HL-60 (cell line): Measurements from ENCODE around the gene OR4N5.

Experiments
- DNase-seq, 2 experiments: peaks; one replicate each; pipeline ENCODE4 v3.0.0-alpha.2; 2010 to 2020; ENCODE audit warnings: low read depth in 1 of 2, low spot score in 1 of 2
- H3K27ac ChIP-seq: fragments of 250-450 bp; sonication (Bioruptor Pico); replicated peaks from 2 replicates; pipeline ENCODE4 v1.5.1; 2020; ENCODE audit warnings: mild to moderate bottlenecking, moderate library complexity
- H3K27me3 ChIP-seq: fragments of 250-450 bp; sonication (Bioruptor Pico); 2 replicates; pipeline ENCODE4 v1.5.1; 2021; ENCODE audit warnings: mild to moderate bottlenecking, moderate library complexity; ENCODE audit not compliant: insufficient read depth, poor library complexity, severe bottlenecking
- H3K4me3 ChIP-seq: replicated peaks from 2 replicates; pipeline ENCODE4 v1.5.1; 2011; ENCODE audit warnings: mild to moderate bottlenecking, control low read depth, low read length; ENCODE audit not compliant: insufficient read depth
- GABPA ChIP-seq: IDR thresholded peaks from 2 replicates; pipeline ENCODE4 v1.6.1; 2012; ENCODE audit warnings: low read depth
- POLR2AphosphoS5 ChIP-seq: IDR thresholded peaks from 2 replicates; pipeline ENCODE4 v1.6.1; 2012; ENCODE audit warnings: low read depth
- SPI1 ChIP-seq: IDR thresholded peaks from 2 replicates; pipeline ENCODE4 v1.6.1; 2012; ENCODE audit warnings: low read depth, mild to moderate bottlenecking, borderline replicate concordance
- TF ChIP-seq, protein P1 (sequence below): IDR thresholded peaks from one replicate; pipeline ENCODE4 v1.5.1; 2011; ENCODE audit warnings: low read length, control low read depth, inconsistent platforms; ENCODE audit not compliant: insufficient read depth
- TF ChIP-seq, protein P2 (sequence below): IDR thresholded peaks from 2 replicates; pipeline ENCODE4 v1.6.1; 2012; ENCODE audit warnings: low read depth; ENCODE audit not compliant: insufficient replicate concordance

The OR4N5 gene

DNA sequence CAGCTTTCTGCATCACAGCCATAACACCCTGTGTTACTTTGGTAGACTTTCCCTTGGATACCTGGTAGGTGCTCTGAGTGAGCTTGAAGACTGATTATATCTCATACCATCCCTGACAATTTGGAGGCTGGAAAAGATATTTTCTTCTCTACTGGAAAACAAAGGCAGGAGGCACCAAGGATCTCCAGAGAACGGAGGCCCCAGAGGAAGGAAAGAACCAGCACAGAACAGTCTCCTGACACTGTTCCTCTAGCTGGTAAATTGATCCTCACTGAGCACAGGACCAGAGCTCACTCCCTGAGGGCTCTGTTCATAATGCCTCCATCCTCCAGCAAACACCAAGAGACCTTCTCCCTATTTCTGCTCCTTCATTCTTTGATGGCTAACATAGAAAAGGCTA is 52.0 kb downstream of the OR4N5 start, which contains the start of gene OR11G2:
TSS of gene OR11G2 (plus strand) at position 301 of the 400 bp plus-strand sequence. CDS start 6,542 bp downstream, outside the sequence.
- no peak for DNase-seq
- no peak for TF ChIP-seq GABPA
- TF ChIP-seq, protein P1, sequence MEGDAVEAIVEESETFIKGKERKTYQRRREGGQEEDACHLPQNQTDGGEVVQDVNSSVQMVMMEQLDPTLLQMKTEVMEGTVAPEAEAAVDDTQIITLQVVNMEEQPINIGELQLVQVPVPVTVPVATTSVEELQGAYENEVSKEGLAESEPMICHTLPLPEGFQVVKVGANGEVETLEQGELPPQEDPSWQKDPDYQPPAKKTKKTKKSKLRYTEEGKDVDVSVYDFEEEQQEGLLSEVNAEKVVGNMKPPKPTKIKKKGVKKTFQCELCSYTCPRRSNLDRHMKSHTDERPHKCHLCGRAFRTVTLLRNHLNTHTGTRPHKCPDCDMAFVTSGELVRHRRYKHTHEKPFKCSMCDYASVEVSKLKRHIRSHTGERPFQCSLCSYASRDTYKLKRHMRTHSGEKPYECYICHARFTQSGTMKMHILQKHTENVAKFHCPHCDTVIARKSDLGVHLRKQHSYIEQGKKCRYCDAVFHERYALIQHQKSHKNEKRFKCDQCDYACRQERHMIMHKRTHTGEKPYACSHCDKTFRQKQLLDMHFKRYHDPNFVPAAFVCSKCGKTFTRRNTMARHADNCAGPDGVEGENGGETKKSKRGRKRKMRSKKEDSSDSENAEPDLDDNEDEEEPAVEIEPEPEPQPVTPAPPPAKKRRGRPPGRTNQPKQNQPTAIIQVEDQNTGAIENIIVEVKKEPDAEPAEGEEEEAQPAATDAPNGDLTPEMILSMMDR: no peak
- no peak for TF ChIP-seq POLR2AphosphoS5
- TF ChIP-seq, protein P2, sequence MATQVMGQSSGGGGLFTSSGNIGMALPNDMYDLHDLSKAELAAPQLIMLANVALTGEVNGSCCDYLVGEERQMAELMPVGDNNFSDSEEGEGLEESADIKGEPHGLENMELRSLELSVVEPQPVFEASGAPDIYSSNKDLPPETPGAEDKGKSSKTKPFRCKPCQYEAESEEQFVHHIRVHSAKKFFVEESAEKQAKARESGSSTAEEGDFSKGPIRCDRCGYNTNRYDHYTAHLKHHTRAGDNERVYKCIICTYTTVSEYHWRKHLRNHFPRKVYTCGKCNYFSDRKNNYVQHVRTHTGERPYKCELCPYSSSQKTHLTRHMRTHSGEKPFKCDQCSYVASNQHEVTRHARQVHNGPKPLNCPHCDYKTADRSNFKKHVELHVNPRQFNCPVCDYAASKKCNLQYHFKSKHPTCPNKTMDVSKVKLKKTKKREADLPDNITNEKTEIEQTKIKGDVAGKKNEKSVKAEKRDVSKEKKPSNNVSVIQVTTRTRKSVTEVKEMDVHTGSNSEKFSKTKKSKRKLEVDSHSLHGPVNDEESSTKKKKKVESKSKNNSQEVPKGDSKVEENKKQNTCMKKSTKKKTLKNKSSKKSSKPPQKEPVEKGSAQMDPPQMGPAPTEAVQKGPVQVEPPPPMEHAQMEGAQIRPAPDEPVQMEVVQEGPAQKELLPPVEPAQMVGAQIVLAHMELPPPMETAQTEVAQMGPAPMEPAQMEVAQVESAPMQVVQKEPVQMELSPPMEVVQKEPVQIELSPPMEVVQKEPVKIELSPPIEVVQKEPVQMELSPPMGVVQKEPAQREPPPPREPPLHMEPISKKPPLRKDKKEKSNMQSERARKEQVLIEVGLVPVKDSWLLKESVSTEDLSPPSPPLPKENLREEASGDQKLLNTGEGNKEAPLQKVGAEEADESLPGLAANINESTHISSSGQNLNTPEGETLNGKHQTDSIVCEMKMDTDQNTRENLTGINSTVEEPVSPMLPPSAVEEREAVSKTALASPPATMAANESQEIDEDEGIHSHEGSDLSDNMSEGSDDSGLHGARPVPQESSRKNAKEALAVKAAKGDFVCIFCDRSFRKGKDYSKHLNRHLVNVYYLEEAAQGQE: no peak
- no peak for TF ChIP-seq SPI1
- no peaks in the 10 kb centered on the region for H3K27me3 ChIP-seq

DNA sequence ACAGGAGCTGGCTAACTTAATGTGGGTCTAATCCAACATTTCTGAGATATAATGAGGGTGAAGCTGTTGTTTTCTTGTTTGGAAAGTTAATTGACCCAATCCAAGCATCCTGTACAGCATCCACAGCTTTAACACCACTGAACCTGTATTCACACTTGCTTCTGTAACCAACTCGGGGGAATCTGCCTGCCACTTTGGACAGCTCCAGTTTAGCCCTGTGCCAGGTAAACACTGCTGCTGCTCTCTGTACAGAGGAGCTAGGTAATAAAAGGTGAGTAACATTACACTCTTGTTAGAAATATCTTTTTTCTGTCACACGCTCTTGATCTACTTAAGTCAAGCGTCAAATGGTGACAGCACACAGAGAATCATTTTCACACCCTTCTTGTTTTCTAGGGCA is 52.8 kb downstream of the OR4N5 start:
- DNase-seq: no peak
- no peaks in the 10 kb centered on the region for H3K27me3 ChIP-seq
- no peak overlapping the region for H3K27ac ChIP-seq
- H3K4me3 ChIP-seq: no peak overlapping the region
- TF ChIP-seq, protein P2: peak; percentile 50
- TF ChIP-seq POLR2AphosphoS5 (no peak), SPI1 (no peak)
- TF ChIP-seq, protein P1: no peak

More for the DNA sequence above, 52.0 kb downstream of the OR4N5 start, which contains the start of gene OR11G2:
- Histone ChIP-seq H3K4me3 (no peak within 1 kb of the TSS), H3K27ac (no peak within 1 kb of the TSS)

DNA sequence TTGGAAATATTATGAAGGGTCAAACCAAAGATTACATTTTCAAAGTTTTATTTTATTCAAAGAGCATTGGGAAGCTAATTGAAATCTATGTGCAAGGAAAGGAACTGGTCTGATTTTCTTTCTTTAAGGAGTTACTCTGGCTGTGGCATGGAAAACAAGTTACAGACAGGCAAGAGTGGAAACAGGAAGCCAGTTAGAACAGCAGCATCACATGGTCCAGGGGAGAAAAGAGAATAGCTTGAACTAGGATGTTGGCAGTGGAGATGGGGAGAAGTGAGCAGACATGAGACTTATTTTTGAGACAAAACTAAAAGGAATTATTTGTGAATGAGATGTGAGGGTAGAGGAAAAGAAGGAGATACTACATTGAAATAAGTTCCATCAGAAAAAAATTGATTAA is 55.5 kb downstream of the OR4N5 start:
- no peak for DNase-seq
- Histone ChIP-seq H3K27me3 (no peaks in the 10 kb centered on the region), H3K27ac (no peak overlapping the region), H3K4me3 (no peak overlapping the region)
- TF ChIP-seq, protein P1: no peak
- TF ChIP-seq POLR2AphosphoS5 (no peak), SPI1 (no peak), GABPA (no peak)
- TF ChIP-seq, protein P2: no peak
